ENCODE measurements around the gene GALNT2.

GALNT2 gene

GRCh38 chr1:230319014-230319747, 252.1 kb downstream of the GALNT2 start:
- no peak for DNase-seq (ENCODE audit: low read depth in 2 of 2)

GRCh38 chr1:230320804-230321203, 253.8 kb downstream of the GALNT2 start:
- DNase-seq (ENCODE audit: low read depth in 2 of 2): no peak

GRCh38 chr1:230321341-230321740, 254.3 kb downstream of the GALNT2 start:
- DNase-seq (ENCODE audit: low read depth in 2 of 2): no peak

GRCh38 chr1:230321741-230322420, 254.8 kb downstream of the GALNT2 start:
- no peak for DNase-seq (ENCODE audit: low read depth in 2 of 2)

- no peak for DNase-seq (ENCODE audit: low read depth in 2 of 2)
Observed at GRCh38 chr1:230322421-230322756, 255.4 kb downstream of the GALNT2 start.

DNA sequence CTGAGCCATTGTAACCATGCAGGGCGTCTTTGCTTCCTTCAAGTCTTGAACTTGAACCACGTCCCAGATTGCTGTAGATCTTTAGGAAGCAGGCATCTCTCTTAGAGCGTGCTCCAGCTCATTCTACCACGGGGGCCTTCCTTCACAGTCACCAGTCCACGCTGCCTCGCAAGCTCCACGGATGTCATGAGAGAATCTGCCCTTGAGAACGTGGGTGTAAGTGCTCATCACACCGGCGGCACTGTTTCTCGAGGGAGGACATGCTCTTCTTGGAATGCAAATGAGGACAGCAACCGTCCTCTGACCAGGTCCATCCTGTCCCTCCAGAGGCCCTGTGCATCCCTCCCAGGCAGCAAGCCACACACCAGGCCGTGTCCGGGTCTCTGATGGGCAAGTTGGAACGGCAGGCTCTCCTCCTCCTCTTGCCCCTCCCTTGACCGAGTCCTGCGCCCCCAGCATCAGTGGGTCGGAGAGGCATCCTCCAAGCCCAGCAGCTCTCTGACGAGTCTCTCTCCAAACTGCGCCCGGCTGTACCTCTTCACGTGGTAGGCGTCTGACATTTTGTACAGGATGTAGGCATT, 256.0 kb downstream of the GALNT2 start:
- DNase-seq (ENCODE audit: low read depth in 2 of 2): no peak

- DNase-seq (ENCODE audit: low read depth in 2 of 2): no peak
Observed at GRCh38 chr1:230323686-230324085, 256.6 kb downstream of the GALNT2 start.

- no peak for DNase-seq (ENCODE audit: low read depth in 2 of 2)
Observed at GRCh38 chr1:230326971-230327891, 260.2 kb downstream of the GALNT2 start.

DNA sequence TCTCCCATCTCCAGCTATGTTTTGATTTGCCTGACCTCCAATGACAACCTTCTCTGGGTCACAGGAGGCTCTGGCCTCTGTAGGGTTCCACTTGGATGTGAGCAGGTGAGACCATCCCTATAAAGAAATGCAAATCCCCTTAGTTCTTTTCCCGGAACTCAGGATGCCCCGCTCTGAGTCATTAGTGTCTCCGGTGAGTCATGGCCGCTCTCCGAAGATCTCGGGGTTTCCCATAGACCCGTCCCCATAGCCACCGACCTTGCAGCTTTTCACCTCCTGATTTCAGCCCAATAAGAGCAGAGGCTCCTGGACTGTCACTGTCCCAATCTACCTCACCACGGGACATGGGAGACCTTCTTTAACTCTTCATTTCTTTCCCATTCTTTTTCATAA, 260.9 kb downstream of the GALNT2 start:
- DNase-seq (ENCODE audit: low read depth in 2 of 2): peak; percentile 25 to 33

GRCh38 chr1:230328342-230329015, 261.4 kb downstream of the GALNT2 start:
- no peak for DNase-seq (ENCODE audit: low read depth in 2 of 2)

DNA sequence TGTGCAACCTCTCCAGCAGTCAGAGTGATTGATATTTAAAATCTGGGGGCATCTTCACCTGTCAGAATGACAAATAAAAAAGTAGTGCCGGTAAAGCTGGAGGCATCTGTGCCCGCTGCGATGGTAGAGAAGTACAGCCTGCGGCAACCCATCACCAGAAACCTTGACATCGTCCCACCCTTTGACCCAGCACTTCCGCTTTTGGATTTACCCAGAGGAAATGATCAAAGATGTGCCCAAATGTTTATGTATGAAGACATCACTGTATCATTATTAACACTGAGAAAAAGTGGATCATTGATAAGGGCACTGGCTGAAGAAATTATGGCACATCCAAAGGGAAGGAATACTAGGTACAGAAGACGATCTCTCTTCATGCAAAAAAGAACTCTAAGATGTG, 263.1 kb downstream of the GALNT2 start:
- DNase-seq (ENCODE audit: low read depth in 2 of 2): no peak
